ENCODE data around the gene CD80.
A peak's percentile ranks its signal among the peaks of the same experiment; 100 is the strongest.
"Not testable (repeated sequence)": the region's sequence is repeated elsewhere in the genome, so short reads cannot be mapped to it uniquely, and the experiment has no call there.

The CD80 gene

GRCh38 chr3:119582178-119582577 is 22.8 kb upstream of the CD80 start:
- no peak for DNase-seq (ENCODE audit: low read depth in 2 of 2)

GRCh38 chr3:119580067-119580760 is 20.8 kb upstream of the CD80 start:
- no peak for DNase-seq (ENCODE audit: low read depth in 2 of 2)

- DNase-seq (ENCODE audit: low read depth in 2 of 2) = peak in 1 of 2 experiments; percentile 22
These were observed 20.1 kb upstream of the CD80 start, which contains the start of gene ADPRH for GRCh38 chr3:119579366-119580066. Gene ADPRH (plus strand): TSS chr3:119579492. CDS start chr3:119582170, 2,678 bp downstream.

- no peak for DNase-seq (ENCODE audit: low read depth in 2 of 2)
These were observed 16.1 kb upstream of the CD80 start for GRCh38 chr3:119575507-119575906.

GRCh38 chr3:119571688-119572087 is 12.3 kb upstream of the CD80 start:
- no peak for DNase-seq (ENCODE audit: low read depth in 2 of 2)

- no peak for DNase-seq (ENCODE audit: low read depth in 2 of 2)
These were observed 11.8 kb upstream of the CD80 start for GRCh38 chr3:119571230-119571629.

GRCh38 chr3:119570229-119570628 is 10.8 kb upstream of the CD80 start:
- DNase-seq (ENCODE audit: low read depth in 2 of 2) = no peak

- DNase-seq (ENCODE audit: low read depth in 2 of 2) = no peak
These were observed 9.7 kb upstream of the CD80 start for GRCh38 chr3:119569156-119569555.

- DNase-seq (ENCODE audit: low read depth in 2 of 2) = not testable (repeated sequence)
These were observed 3.9 kb upstream of the CD80 start for GRCh38 chr3:119563334-119563733.

GRCh38 chr3:119562307-119562961 is 3.0 kb upstream of the CD80 start:
- DNase-seq (ENCODE audit: low read depth in 2 of 2) = no peak

GRCh38 chr3:119560160-119560559 is 746 bp upstream of the CD80 start:
- no peak for DNase-seq (ENCODE audit: low read depth in 2 of 2)

GRCh38 chr3:119558626-119559317 is 642 bp downstream of the CD80 start:
- DNase-seq (ENCODE audit: low read depth in 2 of 2) = no peak

GRCh38 chr3:119557877-119558269 is 1.5 kb downstream of the CD80 start:
- no peak for DNase-seq (ENCODE audit: low read depth in 2 of 2)

- no peak for DNase-seq (ENCODE audit: low read depth in 2 of 2)
These were observed 2.1 kb downstream of the CD80 start for GRCh38 chr3:119557192-119557876.

GRCh38 chr3:119555929-119556328 is 3.5 kb downstream of the CD80 start:
- no peak for DNase-seq (ENCODE audit: low read depth in 2 of 2)

GRCh38 chr3:119555309-119555735 is 4.1 kb downstream of the CD80 start:
- DNase-seq (ENCODE audit: low read depth in 2 of 2) = no peak

GRCh38 chr3:119553823-119554415 is 5.5 kb downstream of the CD80 start:
- DNase-seq (ENCODE audit: low read depth in 2 of 2) = no peak

- DNase-seq (ENCODE audit: low read depth in 2 of 2) = not testable (repeated sequence)
These were observed 6.5 kb downstream of the CD80 start for GRCh38 chr3:119552928-119553327.

- DNase-seq (ENCODE audit: low read depth in 2 of 2) = no peak
These were observed 7.8 kb downstream of the CD80 start for GRCh38 chr3:119551598-119551997.

GRCh38 chr3:119550192-119550910 is 9.1 kb downstream of the CD80 start:
- no peak for DNase-seq (ENCODE audit: low read depth in 2 of 2)

All from fibroblast of skin of left biceps (primary cell).